GM12878 (cell line): Measurements from ENCODE around the gene HOXB3. TPM values are rescaled to one million over a fixed set of nuclear protein-coding genes. Genes with fewer than 3 reads are reported as not detected.

Experiments
- BHLHE40 ChIP-seq, 2 experiments: fragments of 450-650 bp in 1 of 2; IDR thresholded peaks; 2 replicates each; pipeline ENCODE4 v1.6.1; 2011 to 2017; ENCODE audit warnings: low read depth in 2 of 2, borderline replicate concordance in 1 of 2, improper control_type of control experiment in 1 of 2, low read length in 1 of 2, mild to moderate bottlenecking in 1 of 2
- CBX3 ChIP-seq: fragments of 200-600 bp; sonication (generic); IDR thresholded peaks from 2 replicates; pipeline ENCODE4 v1.6.1; 2016; ENCODE audit warnings: low read depth, borderline replicate concordance
- LARP7 ChIP-seq: fragments of 450-650 bp; IDR thresholded peaks from 2 replicates; pipeline ENCODE4 v1.6.1; 2017; ENCODE audit warnings: mild to moderate bottlenecking
- NFYB ChIP-seq: IDR thresholded peaks from 2 replicates; pipeline ENCODE4 v1.6.1; 2011; ENCODE audit warnings: low read depth, mild to moderate bottlenecking, low read length, improper control_type of control experiment, moderate library complexity; ENCODE audit not compliant: insufficient read depth
- STAT1 ChIP-seq: fragments of 450-650 bp; conservative IDR thresholded peaks from 2 replicates; pipeline ENCODE4 v1.6.1; 2014; ENCODE audit warnings: antibody characterized with exemption, mild to moderate bottlenecking
- TARDBP ChIP-seq: IDR thresholded peaks from 2 replicates; pipeline ENCODE4 v1.6.1; 2016; ENCODE audit warnings: borderline replicate concordance
- polyA plus RNA-seq, 11 experiments: library from polyadenylated mRNA; depleted of rRNA in 4 of 11; unstranded in 6 of 11; stranded (reverse) in 5 of 11; fragments of >200 nt; fragmentation: Nextera tagmentation in 4 of 11; fragmentation: Illumina TruSeq in 1 of 11; extraction: Ambion mirVana in 4 of 11; extraction: Trizol in 1 of 11; gene quantifications; 1 replicate in 1 of 11; 2 replicates in 10 of 11; pipeline versions ENCODE4 v1.2.1 to v1.2.3, GENCODE V29; 2011 to 2016; ENCODE audit warnings: inconsistent platforms in 2 of 11, missing spikeins in 2 of 11, low read depth in 1 of 11
- total RNA-seq, 4 experiments: library from RNA; depleted of rRNA in 3 of 4; stranded (reverse); fragments of >200 nt in 3 of 4; fragmentation: Illumina TruSeq in 1 of 4; extraction: Trizol in 1 of 4; gene quantifications; 2 replicates each; pipeline versions ENCODE4 v1.2.1 to v1.2.3, GENCODE V29; 2013 to 2021
- TF ChIP-seq, protein P1 (sequence below): IDR thresholded peaks from 2 replicates; pipeline ENCODE4 v1.6.1; 2012; ENCODE audit warnings: mild to moderate bottlenecking, low read depth, low read length
- TF ChIP-seq, protein P2 (sequence below): fragments of 450-650 bp; conservative IDR thresholded peaks from 2 replicates; pipeline ENCODE4 v1.6.1; 2017; ENCODE audit warnings: mild to moderate bottlenecking, moderate library complexity
- TF ChIP-seq, protein P3 (sequence below): fragments of 150-350 bp; IDR thresholded peaks from 2 replicates; pipeline ENCODE4 v1.6.1; 2016; ENCODE audit warnings: low read depth, low read length

HOXB3 gene
- total and polyA plus RNA-seq, 10 of the 15 experiments (the other 5 are each of a cell fraction or from before 2014, with no cell fraction given): 0.19 to 7.7 (median 2.9) TPM

DNA sequence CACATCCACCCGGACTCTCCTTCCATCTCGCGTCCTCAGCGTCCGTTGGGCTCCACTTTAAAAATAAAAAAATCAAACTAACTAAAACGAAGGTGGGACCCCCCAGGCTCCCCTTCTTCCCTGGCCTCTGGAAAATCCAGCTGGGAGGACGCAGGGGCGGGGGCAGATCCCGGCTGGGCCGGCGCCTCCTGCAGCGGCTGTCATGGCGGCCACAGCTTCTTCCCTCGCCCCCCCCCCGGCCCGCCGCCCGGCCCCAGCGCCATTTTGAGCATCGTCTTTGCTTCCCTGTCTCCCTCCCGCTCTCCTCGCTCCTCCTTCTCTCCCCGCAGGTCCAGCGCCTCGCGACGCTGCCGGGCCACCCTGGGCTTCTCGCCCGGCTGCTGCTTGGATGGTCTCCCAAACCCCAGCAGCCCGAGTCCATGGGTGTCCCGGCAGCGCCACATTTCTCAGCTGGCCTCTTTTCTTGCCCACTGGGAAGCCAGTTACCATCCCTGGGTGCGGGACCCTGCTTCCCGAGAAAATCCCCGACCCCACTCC is 48.4 kb downstream of the HOXB3 start (continued):
- no peak for TF ChIP-seq TARDBP
- no peak for TF ChIP-seq CBX3
- no peak for TF ChIP-seq BHLHE40 (IDR thresholded peaks at IDR 0.05; ENCODE audit: borderline replicate concordance in 1 of 2, low read depth in 2 of 2, low read length in 1 of 2)
- TF ChIP-seq, protein P1, sequence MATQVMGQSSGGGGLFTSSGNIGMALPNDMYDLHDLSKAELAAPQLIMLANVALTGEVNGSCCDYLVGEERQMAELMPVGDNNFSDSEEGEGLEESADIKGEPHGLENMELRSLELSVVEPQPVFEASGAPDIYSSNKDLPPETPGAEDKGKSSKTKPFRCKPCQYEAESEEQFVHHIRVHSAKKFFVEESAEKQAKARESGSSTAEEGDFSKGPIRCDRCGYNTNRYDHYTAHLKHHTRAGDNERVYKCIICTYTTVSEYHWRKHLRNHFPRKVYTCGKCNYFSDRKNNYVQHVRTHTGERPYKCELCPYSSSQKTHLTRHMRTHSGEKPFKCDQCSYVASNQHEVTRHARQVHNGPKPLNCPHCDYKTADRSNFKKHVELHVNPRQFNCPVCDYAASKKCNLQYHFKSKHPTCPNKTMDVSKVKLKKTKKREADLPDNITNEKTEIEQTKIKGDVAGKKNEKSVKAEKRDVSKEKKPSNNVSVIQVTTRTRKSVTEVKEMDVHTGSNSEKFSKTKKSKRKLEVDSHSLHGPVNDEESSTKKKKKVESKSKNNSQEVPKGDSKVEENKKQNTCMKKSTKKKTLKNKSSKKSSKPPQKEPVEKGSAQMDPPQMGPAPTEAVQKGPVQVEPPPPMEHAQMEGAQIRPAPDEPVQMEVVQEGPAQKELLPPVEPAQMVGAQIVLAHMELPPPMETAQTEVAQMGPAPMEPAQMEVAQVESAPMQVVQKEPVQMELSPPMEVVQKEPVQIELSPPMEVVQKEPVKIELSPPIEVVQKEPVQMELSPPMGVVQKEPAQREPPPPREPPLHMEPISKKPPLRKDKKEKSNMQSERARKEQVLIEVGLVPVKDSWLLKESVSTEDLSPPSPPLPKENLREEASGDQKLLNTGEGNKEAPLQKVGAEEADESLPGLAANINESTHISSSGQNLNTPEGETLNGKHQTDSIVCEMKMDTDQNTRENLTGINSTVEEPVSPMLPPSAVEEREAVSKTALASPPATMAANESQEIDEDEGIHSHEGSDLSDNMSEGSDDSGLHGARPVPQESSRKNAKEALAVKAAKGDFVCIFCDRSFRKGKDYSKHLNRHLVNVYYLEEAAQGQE: no peak
- peak; percentile 40; the same call in 1 of the 2 replicates for TF ChIP-seq LARP7
- TF ChIP-seq, protein P2, sequence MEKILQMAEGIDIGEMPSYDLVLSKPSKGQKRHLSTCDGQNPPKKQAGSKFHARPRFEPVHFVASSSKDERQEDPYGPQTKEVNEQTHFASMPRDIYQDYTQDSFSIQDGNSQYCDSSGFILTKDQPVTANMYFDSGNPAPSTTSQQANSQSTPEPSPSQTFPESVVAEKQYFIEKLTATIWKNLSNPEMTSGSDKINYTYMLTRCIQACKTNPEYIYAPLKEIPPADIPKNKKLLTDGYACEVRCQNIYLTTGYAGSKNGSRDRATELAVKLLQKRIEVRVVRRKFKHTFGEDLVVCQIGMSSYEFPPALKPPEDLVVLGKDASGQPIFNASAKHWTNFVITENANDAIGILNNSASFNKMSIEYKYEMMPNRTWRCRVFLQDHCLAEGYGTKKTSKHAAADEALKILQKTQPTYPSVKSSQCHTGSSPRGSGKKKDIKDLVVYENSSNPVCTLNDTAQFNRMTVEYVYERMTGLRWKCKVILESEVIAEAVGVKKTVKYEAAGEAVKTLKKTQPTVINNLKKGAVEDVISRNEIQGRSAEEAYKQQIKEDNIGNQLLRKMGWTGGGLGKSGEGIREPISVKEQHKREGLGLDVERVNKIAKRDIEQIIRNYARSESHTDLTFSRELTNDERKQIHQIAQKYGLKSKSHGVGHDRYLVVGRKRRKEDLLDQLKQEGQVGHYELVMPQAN: no peak
- no peak for TF ChIP-seq STAT1
- TF ChIP-seq NFYB: no peak
- TF ChIP-seq, protein P3, sequence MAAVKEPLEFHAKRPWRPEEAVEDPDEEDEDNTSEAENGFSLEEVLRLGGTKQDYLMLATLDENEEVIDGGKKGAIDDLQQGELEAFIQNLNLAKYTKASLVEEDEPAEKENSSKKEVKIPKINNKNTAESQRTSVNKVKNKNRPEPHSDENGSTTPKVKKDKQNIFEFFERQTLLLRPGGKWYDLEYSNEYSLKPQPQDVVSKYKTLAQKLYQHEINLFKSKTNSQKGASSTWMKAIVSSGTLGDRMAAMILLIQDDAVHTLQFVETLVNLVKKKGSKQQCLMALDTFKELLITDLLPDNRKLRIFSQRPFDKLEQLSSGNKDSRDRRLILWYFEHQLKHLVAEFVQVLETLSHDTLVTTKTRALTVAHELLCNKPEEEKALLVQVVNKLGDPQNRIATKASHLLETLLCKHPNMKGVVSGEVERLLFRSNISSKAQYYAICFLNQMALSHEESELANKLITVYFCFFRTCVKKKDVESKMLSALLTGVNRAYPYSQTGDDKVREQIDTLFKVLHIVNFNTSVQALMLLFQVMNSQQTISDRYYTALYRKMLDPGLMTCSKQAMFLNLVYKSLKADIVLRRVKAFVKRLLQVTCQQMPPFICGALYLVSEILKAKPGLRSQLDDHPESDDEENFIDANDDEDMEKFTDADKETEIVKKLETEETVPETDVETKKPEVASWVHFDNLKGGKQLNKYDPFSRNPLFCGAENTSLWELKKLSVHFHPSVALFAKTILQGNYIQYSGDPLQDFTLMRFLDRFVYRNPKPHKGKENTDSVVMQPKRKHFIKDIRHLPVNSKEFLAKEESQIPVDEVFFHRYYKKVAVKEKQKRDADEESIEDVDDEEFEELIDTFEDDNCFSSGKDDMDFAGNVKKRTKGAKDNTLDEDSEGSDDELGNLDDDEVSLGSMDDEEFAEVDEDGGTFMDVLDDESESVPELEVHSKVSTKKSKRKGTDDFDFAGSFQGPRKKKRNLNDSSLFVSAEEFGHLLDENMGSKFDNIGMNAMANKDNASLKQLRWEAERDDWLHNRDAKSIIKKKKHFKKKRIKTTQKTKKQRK: no peak
